Measurements from ENCODE around the gene ATAD1. TPM values are rescaled to one million over a fixed set of nuclear protein-coding genes. Genes with fewer than 3 reads are reported as not detected.
"Not testable (repeated sequence)": the region's sequence is repeated elsewhere in the genome, so short reads cannot be mapped to it uniquely, and the experiment has no call there.

Gene ATAD1
- total RNA-seq, 1 donor from 2014 or later = 73.7 TPM

DNA sequence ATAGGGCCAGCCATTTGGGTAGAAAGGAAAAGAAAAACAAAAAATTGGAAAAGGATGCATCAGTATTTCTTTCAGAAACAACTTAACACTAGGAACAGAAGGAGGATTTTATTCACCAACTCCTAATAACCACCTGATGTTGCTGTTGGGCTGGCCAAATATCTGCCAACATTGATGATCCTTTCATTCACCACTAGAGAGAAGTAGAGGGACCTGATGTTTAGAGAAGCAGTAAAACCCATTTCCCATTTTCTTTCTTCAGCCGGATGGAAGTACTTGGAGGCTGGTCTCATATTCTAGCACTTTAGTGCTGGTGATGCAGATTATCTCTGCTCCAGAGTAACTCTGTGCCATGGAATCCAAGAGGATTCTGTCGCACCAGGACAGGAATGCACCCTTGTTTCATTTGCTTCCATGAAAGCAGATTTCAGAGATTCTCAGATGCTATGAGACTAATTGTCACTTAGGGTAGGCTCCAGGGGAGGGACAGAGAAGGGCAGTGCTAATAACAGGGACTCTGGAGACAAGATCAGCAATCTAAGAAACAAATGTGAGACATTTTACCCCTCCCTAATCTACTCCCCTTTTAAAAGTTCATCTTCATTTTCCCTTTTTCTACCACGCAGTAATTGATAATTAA lies 42.2 kb upstream of the ATAD1 start:
- no peak overlapping the region for H3K4me3 ChIP-seq (ENCODE audit: low read depth, low read length)
- DNase-seq (ENCODE audit: low read depth) = peak; percentile 70
- peak; percentile 53 for TF ChIP-seq CTCF (IDR thresholded peaks at IDR 0.05; ENCODE audit: insufficient read depth, low read length, severe bottlenecking)
- H3K27me3 ChIP-seq (ENCODE audit: control insufficient read depth, insufficient read depth, low read length) = no peaks in the 10 kb centered on the region
- no peaks in the 10 kb centered on the region for H3K36me3 ChIP-seq (ENCODE audit: control insufficient read depth, insufficient read depth, low read length)
- FAIRE-seq = no peak

DNA sequence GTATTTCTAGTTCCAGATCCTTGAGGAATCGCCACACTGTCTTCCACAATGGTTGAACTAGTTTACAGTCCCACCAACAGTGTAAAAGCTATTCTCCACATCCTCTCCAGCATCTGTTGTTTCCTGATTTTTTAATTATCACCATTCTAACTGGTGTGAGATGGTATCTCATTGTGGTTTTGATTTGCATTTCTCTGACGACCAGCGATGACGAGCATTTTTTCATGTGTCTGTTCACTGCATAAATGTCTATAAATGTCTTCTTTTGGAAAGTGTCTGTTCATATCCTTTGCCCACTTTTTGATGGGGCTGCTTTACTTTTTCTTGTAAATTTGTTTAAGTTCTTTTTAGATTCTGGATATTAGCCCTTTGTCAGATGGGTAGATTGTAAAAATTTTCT lies 37.6 kb upstream of the ATAD1 start:
- not testable (repeated sequence) for FAIRE-seq

DNA sequence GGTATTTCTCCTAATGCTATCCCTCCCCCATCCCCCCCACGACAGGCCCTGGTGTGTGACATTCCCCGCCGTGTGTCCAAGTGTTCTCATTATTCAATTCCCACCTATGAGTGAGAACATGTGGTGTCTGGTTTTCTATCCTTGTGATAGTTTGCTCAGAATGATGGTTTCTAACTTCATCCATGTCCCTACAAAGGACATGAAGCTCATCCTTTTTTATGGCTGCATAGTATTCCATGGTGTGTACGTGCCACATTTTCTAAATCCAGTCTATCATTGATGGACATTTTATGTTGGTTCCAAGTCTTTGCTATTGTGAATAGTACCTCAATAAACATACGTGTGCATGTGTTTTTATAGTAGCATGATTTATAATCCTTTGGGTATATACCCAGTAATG lies 37.2 kb upstream of the ATAD1 start:
- H3K4me3 ChIP-seq (ENCODE audit: low read depth, low read length); H3K27me3 ChIP-seq (ENCODE audit: control insufficient read depth, insufficient read depth, low read length); H3K36me3 ChIP-seq (ENCODE audit: control insufficient read depth, insufficient read depth, low read length); DNase-seq (ENCODE audit: low read depth); FAIRE-seq: not testable (repeated sequence)

More for the DNA sequence above, 37.6 kb upstream of the ATAD1 start:
- DNase-seq (ENCODE audit: low read depth); H3K4me3 ChIP-seq (ENCODE audit: low read depth, low read length); H3K27me3 ChIP-seq (ENCODE audit: control insufficient read depth, insufficient read depth, low read length); H3K36me3 ChIP-seq (ENCODE audit: control insufficient read depth, insufficient read depth, low read length): not testable (repeated sequence)

DNA sequence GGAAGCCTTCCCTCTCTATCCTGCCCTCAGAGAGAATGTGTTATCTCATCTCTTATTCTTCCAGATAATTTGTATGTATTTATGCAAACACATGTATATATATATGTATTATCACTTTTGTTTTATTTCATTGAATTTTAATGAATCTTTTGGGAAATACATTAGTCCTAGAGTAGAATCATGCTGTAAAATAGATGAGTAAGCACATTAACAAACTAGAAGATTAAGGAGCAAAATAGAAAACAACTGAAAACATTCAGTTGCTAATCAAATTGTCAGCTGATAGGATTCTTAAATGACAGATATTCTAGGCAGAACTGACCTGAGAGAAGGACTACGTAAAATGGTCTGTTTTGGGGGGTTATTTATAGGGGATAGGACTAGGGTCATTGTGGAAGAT lies 34.1 kb upstream of the ATAD1 start:
- FAIRE-seq = no peak
- Histone ChIP-seq H3K27me3 (ENCODE audit: control insufficient read depth, insufficient read depth, low read length) (no peaks in the 10 kb centered on the region), H3K36me3 (ENCODE audit: control insufficient read depth, insufficient read depth, low read length) (no peaks in the 10 kb centered on the region), H3K4me3 (ENCODE audit: low read depth, low read length) (no peak overlapping the region)
- DNase-seq (ENCODE audit: low read depth) = no peak
- TF ChIP-seq CTCF (IDR thresholded peaks at IDR 0.05; ENCODE audit: insufficient read depth, low read length, severe bottlenecking) = no peak

GRCh38 chr10:87850742-87851205 lies 32.7 kb upstream of the ATAD1 start:
- no peak overlapping the region for H3K4me3 ChIP-seq (ENCODE audit: low read depth, low read length)
- peak; percentile 83 for TF ChIP-seq CTCF (IDR thresholded peaks at IDR 0.05; ENCODE audit: insufficient read depth, low read length, severe bottlenecking)
- no peaks in the 10 kb centered on the region for H3K36me3 ChIP-seq (ENCODE audit: control insufficient read depth, insufficient read depth, low read length)
- DNase-seq (ENCODE audit: low read depth) (peak; percentile 62), FAIRE-seq (peak; percentile 62)
- no peaks in the 10 kb centered on the region for H3K27me3 ChIP-seq (ENCODE audit: control insufficient read depth, insufficient read depth, low read length)

- Histone ChIP-seq H3K36me3 (ENCODE audit: control insufficient read depth, insufficient read depth, low read length) (no peaks in the 10 kb centered on the region), H3K27me3 (ENCODE audit: control insufficient read depth, insufficient read depth, low read length) (no peaks in the 10 kb centered on the region), H3K4me3 (ENCODE audit: low read depth, low read length) (no peak overlapping the region)
- no peak for TF ChIP-seq CTCF (IDR thresholded peaks at IDR 0.05; ENCODE audit: insufficient read depth, low read length, severe bottlenecking)
- FAIRE-seq = no peak
- DNase-seq (ENCODE audit: low read depth) = peak; percentile 56
Measured at GRCh38 chr10:87849001-87849400, 31.0 kb upstream of the ATAD1 start.

DNA sequence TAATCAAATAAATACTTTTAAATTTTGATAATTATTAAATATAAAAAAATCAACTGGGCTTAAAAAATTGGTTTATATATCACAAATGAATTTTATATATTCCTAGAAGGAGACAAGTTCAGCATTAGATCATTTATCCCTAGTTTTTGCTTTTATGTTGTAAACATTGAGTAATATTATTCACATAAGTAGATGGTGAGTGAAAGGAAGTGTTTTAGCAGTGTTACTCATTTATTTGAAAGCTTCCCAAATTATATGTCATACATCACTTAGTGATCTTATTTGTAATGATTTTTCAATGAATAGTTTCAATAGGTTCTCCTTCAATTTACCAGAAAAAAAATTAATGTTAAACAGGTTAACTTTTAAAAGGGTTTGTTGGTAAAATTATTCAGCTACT lies 29.5 kb upstream of the ATAD1 start:
- TF ChIP-seq CTCF (IDR thresholded peaks at IDR 0.05; ENCODE audit: insufficient read depth, low read length, severe bottlenecking) = no peak
- Histone ChIP-seq H3K36me3 (ENCODE audit: control insufficient read depth, insufficient read depth, low read length) (no peaks in the 10 kb centered on the region), H3K27me3 (ENCODE audit: control insufficient read depth, insufficient read depth, low read length) (no peaks in the 10 kb centered on the region), H3K4me3 (ENCODE audit: low read depth, low read length) (no peak overlapping the region)
- DNase-seq (ENCODE audit: low read depth) = peak; percentile 77
- no peak for FAIRE-seq

DNA sequence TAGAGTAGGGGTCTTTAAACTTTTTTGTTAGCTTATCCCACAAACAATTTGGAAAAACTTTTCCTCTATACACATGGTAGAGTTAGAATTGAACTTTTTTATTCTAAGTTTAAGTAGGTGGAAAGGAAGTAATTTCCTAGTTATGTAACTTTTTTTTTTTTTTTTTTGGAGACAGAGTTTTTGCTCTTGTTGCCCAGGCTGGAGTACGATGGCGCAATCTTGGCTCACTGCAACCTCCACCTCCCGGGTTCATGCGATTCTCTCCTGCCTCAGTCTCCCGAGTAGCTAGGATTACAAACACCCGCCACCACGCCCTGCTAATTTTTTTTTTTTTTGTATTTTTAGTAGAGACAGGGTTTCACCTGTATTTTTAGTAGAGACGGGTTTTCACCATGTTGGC lies 28.7 kb upstream of the ATAD1 start:
- not testable (repeated sequence) for FAIRE-seq; H3K36me3 ChIP-seq (ENCODE audit: control insufficient read depth, insufficient read depth, low read length); DNase-seq (ENCODE audit: low read depth); H3K27me3 ChIP-seq (ENCODE audit: control insufficient read depth, insufficient read depth, low read length); H3K4me3 ChIP-seq (ENCODE audit: low read depth, low read length)

Measured in bronchial epithelial cell (primary cell).